GM12865 (cell line): ENCODE results near the gene DEFB129.

Source experiments
- DNase-seq: peaks from one replicate; pipeline ENCODE4 v3.0.0; 2010; ENCODE audit warnings: low read depth
- H3K4me3 ChIP-seq: 2 replicates; pipeline ENCODE4 v1.5.1; 2011; ENCODE audit warnings: mild to moderate bottlenecking, low read depth, low read length, control low read depth
- CTCF ChIP-seq: IDR thresholded peaks from 2 replicates; pipeline ENCODE4 v1.5.1; 2011; ENCODE audit warnings: low read length, control low read depth, low read depth, inconsistent platforms; ENCODE audit not compliant: insufficient read depth; ENCODE audit errors: missing control alignments

DEFB129 gene

GRCh38 chr20:263701-264100 lies 36.6 kb downstream of the DEFB129 start:
- TF ChIP-seq CTCF: no peak

DNA sequence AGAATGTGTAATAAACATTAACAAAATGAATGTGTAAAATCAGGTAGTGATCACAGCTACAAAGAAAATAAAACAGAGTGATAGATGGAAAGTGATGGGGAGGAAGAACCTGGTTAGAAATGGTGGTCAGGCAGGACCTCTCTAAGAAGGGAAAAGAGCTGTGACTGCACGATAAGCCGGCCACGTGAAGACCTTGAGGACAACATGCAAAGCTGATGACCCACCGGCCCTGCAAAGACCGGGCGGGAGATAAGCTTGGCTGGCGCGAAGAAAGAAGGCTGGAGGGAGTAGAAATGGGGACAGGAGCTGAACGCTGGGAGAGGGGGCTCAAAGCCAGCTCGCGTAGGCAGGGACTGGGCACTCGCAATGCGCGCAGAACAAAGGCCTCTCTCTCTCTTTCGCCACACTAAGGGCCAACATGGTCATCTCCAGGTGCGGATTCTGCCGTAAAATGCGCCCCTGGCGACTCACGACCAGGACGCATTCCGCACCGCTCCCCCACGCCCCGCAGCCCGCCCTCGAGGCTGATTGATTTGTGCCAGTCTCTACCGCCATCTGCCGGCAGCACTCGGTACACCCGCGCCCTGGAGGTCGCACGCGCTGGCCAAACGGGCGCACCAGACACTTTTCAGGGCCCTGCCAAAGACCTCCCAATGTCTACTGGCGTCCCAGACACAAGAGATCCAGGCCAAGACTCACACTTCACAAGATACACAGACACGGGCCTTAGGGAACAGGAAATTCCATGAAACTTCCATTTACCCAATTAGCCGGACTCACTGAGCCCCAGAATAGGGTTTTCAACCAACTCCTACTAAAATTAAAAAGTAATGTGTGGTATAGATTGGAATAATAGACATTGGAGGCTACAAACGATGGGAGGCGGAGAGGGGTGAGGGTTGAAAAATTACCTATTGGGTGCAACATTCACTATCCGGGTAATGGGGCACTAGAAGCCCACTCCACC lies 39.8 kb downstream of the DEFB129 start:
- peak; percentile 94 for DNase-seq
- H3K4me3 ChIP-seq: peak overlapping the region; percentile 47
- TF ChIP-seq CTCF: peak; percentile 95

More at GRCh38 chr20:263701-264100, 36.6 kb downstream of the DEFB129 start:
- no peak for DNase-seq
- H3K4me3 ChIP-seq: no peak overlapping the region

DNA sequence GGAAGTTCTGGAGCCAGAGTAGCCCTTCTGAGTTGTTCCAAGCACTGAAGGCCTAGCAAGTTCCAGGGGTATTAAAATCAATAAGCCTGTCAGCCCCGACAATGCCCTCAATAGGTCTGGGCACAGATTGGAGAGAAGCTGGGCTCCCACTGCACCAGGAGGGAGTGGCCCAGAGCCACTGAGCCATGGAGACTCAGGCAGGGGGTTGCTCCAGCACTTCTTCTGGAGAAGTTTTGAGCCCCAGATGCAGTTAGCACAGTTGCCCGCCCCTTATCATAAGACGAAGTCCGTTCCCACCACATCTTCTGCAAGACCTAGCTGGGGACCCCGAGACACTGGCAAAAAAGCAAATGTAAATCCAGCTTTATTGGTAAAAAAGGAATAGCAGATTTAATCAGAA lies 43.5 kb downstream of the DEFB129 start:
- no peak for DNase-seq
- TF ChIP-seq CTCF: no peak

DNA sequence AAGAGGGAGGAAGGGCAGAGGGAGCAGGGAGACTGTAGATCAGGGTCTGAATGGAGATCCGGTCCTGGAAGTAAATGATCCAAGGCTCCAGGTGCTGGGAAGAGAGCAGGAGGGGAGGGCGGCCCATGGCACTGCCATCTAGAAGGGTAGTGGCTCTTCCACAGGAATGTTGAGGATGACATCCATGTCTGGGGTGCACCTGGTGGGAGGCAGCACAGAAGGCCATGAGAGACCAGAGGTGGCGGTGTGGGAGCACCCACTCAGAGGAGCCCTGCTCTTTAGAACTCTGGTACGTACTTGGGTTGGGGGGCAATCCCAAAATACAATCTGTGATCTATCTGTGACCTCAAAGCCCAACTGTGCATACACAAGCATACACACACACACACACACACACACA lies 44.0 kb downstream of the DEFB129 start:
- no peak for DNase-seq
- TF ChIP-seq CTCF: no peak
- no peak overlapping the region for H3K4me3 ChIP-seq

More for the DNA sequence above, 43.5 kb downstream of the DEFB129 start:
- no peak overlapping the region for H3K4me3 ChIP-seq

- DNase-seq: no peak
- TF ChIP-seq CTCF: no peak
- H3K4me3 ChIP-seq: no peak overlapping the region
Measured at GRCh38 chr20:271528-271927, 44.5 kb downstream of the DEFB129 start.

DNA sequence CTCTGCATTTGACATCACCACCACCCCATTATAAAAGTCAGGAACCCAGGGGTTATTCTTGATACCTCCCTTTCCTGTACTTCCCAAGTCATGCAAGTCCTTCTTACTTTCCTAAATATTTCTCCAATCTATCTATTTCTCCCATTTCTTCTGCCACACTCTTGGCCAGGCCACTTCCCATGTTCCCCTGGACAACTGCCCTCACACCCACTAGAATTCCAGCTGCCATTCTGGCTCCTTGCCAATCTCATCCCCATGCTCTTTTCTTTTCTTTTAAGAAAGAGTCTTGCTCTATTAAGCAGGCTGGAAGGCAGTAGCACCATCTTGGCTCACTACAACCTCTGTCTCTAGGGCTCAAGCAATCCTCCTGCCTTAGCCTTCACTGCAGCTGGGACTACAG lies 45.7 kb downstream of the DEFB129 start:
- DNase-seq: no peak
- no peak for TF ChIP-seq CTCF
- no peak overlapping the region for H3K4me3 ChIP-seq
